HepG2 (cell line): ENCODE results near the gene LDHAL6B. TPM values are rescaled to one million over a fixed set of nuclear protein-coding genes. Genes with fewer than 3 reads are reported as not detected.

Experiments
- KDM6A ChIP-seq: IDR thresholded peaks from 2 replicates; pipeline ENCODE4 v1.6.1; 2016; ENCODE audit warnings: low read depth
- KLF16 ChIP-seq, 2 experiments: sonication (generic) in 1 of 2; formaldehyde crosslinking in 1 of 2; IDR thresholded peaks; 2 replicates each; pipeline versions ENCODE4 v1.6.1 to v1.8.0; 2016 to 2023; ENCODE audit warnings: missing genetic modification reagents in 2 of 2, missing compliant biosample characterization in 1 of 2
- NPAS2 ChIP-seq: sonication (generic); formaldehyde crosslinking; IDR thresholded peaks from 2 replicates; pipeline ENCODE4 v1.8.0; 2022; ENCODE audit warnings: mild to moderate bottlenecking, missing genetic modification reagents, borderline replicate concordance
- polyA plus RNA-seq, 8 experiments: library from polyadenylated mRNA; depleted of rRNA in 3 of 8; stranded (reverse) in 7 of 8; unstranded in 1 of 8; fragments of >200 nt; fragmentation: Illumina TruSeq in 4 of 8; extraction: Trizol in 4 of 8; gene quantifications; 2 replicates each; pipeline versions ENCODE4 v1.2.1 to v1.2.3, GENCODE V29; 2011 to 2016; ENCODE audit warnings: low read depth in 4 of 8, missing spikeins in 1 of 8, mixed read lengths in 1 of 8; ENCODE audit not compliant: insufficient read depth in 1 of 8
- total RNA-seq, 5 experiments: library from RNA; depleted of rRNA; stranded (reverse); fragments of >200 nt; fragmentation: Illumina TruSeq; extraction: Trizol; gene quantifications; 2 replicates each; pipeline ENCODE4 v1.2.3, GENCODE V29; 2016; ENCODE audit warnings: low read depth in 1 of 5
- TF ChIP-seq, protein P1 (sequence below), 2 experiments: fragments of 450-650 bp in 1 of 2; sonication (generic) in 1 of 2; formaldehyde crosslinking in 1 of 2; IDR thresholded peaks; 2 replicates each; pipeline versions ENCODE4 v1.6.1 to v1.8.0; 2016 to 2022; ENCODE audit warnings: antibody characterized with exemption in 1 of 2, mild to moderate bottlenecking in 1 of 2, missing genetic modification reagents in 1 of 2
- TF ChIP-seq, protein P2 (sequence below): sonication (generic); formaldehyde crosslinking; IDR thresholded peaks from 2 replicates; pipeline ENCODE4 v1.5.1; 2020; ENCODE audit warnings: missing genetic modification reagents, mild to moderate bottlenecking, borderline replicate concordance
- TF ChIP-seq, protein P3 (sequence below): sonication (generic); formaldehyde crosslinking; IDR thresholded peaks from 2 replicates; pipeline ENCODE4 v1.5.0; 2020; ENCODE audit warnings: mild to moderate bottlenecking, missing genetic modification reagents
- TF ChIP-seq, protein P4 (sequence below): sonication (generic); formaldehyde crosslinking; IDR thresholded peaks from 2 replicates; pipeline ENCODE4 v1.5.1; 2020; ENCODE audit warnings: mild to moderate bottlenecking, missing genetic modification reagents

Gene LDHAL6B
- total and polyA plus RNA-seq, 2 of the 13 experiments (the other 11 are each of a cell fraction or from before 2014, with no cell fraction given): not detected

DNA sequence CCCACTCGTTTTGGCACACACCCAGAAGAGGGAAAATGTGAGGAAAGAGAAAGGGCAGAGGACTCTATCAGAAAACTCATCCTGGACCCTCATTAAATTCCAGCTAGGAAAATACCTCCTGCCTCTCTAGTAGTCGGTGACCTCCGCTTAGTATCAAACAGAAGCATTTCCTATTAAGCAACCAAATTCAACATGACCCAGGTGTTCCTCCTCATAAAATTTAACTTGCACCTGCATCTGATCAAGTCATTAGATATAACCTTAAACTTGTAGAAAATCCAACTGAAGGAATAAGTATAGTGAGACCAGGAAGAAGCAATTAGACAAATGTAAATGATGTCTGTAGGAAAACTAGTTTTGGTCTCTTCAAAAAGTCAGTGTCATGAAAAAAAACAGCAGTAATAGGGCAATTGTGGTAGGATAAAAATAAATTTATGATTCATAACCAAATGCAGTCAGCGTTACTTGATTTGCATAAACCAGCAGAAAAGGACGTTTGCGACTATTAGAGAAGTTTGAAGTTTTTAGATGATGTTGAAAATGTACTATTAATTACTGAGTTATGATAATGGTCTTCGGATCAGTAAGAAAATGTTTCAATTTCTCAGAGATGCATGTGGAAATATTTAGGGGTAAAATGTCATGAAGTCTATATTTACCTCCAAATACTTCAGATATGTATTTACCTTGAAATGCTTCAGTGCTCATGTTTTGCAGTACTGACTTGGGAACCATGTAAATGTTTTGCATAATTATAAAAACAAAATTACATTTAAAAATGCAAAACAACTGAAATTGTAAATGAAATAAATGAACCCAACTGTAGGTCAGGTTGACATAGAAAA is 44.6 kb downstream of the LDHAL6B start (continued):
- TF ChIP-seq, protein P1, sequence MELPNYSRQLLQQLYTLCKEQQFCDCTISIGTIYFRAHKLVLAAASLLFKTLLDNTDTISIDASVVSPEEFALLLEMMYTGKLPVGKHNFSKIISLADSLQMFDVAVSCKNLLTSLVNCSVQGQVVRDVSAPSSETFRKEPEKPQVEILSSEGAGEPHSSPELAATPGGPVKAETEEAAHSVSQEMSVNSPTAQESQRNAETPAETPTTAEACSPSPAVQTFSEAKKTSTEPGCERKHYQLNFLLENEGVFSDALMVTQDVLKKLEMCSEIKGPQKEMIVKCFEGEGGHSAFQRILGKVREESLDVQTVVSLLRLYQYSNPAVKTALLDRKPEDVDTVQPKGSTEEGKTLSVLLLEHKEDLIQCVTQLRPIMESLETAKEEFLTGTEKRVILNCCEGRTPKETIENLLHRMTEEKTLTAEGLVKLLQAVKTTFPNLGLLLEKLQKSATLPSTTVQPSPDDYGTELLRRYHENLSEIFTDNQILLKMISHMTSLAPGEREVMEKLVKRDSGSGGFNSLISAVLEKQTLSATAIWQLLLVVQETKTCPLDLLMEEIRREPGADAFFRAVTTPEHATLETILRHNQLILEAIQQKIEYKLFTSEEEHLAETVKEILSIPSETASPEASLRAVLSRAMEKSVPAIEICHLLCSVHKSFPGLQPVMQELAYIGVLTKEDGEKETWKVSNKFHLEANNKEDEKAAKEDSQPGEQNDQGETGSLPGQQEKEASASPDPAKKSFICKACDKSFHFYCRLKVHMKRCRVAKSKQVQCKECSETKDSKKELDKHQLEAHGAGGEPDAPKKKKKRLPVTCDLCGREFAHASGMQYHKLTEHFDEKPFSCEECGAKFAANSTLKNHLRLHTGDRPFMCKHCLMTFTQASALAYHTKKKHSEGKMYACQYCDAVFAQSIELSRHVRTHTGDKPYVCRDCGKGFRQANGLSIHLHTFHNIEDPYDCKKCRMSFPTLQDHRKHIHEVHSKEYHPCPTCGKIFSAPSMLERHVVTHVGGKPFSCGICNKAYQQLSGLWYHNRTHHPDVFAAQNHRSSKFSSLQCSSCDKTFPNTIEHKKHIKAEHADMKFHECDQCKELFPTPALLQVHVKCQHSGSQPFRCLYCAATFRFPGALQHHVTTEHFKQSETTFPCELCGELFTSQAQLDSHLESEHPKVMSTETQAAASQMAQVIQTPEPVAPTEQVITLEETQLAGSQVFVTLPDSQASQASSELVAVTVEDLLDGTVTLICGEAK (IDR thresholded peaks at IDR 0.05): no peak
- TF ChIP-seq, protein P1 (CRISPR knock-in tag; IDR thresholded peaks at IDR 0.05): no peak
- TF ChIP-seq KLF16 (CRISPR knock-in tag; IDR thresholded peaks at IDR 0.05) (no peak), KDM6A (CRISPR knock-in tag) (no peak), NPAS2 (CRISPR knock-in tag) (no peak)
- TF ChIP-seq, protein P2, sequence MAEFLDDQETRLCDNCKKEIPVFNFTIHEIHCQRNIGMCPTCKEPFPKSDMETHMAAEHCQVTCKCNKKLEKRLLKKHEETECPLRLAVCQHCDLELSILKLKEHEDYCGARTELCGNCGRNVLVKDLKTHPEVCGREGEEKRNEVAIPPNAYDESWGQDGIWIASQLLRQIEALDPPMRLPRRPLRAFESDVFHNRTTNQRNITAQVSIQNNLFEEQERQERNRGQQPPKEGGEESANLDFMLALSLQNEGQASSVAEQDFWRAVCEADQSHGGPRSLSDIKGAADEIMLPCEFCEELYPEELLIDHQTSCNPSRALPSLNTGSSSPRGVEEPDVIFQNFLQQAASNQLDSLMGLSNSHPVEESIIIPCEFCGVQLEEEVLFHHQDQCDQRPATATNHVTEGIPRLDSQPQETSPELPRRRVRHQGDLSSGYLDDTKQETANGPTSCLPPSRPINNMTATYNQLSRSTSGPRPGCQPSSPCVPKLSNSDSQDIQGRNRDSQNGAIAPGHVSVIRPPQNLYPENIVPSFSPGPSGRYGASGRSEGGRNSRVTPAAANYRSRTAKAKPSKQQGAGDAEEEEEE (CRISPR knock-in tag): no peak
- TF ChIP-seq, protein P3, sequence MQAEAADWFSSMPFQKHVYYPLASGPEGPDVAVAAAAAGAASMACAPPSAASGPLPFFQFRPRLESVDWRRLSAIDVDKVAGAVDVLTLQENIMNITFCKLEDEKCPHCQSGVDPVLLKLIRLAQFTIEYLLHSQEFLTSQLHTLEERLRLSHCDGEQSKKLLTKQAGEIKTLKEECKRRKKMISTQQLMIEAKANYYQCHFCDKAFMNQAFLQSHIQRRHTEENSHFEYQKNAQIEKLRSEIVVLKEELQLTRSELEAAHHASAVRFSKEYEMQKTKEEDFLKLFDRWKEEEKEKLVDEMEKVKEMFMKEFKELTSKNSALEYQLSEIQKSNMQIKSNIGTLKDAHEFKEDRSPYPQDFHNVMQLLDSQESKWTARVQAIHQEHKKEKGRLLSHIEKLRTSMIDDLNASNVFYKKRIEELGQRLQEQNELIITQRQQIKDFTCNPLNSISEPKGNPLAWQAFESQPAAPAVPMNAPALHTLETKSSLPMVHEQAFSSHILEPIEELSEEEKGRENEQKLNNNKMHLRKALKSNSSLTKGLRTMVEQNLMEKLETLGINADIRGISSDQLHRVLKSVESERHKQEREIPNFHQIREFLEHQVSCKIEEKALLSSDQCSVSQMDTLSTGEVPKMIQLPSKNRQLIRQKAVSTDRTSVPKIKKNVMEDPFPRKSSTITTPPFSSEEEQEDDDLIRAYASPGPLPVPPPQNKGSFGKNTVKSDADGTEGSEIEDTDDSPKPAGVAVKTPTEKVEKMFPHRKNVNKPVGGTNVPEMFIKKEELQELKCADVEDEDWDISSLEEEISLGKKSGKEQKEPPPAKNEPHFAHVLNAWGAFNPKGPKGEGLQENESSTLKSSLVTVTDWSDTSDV: no peak
- TF ChIP-seq, protein P4, sequence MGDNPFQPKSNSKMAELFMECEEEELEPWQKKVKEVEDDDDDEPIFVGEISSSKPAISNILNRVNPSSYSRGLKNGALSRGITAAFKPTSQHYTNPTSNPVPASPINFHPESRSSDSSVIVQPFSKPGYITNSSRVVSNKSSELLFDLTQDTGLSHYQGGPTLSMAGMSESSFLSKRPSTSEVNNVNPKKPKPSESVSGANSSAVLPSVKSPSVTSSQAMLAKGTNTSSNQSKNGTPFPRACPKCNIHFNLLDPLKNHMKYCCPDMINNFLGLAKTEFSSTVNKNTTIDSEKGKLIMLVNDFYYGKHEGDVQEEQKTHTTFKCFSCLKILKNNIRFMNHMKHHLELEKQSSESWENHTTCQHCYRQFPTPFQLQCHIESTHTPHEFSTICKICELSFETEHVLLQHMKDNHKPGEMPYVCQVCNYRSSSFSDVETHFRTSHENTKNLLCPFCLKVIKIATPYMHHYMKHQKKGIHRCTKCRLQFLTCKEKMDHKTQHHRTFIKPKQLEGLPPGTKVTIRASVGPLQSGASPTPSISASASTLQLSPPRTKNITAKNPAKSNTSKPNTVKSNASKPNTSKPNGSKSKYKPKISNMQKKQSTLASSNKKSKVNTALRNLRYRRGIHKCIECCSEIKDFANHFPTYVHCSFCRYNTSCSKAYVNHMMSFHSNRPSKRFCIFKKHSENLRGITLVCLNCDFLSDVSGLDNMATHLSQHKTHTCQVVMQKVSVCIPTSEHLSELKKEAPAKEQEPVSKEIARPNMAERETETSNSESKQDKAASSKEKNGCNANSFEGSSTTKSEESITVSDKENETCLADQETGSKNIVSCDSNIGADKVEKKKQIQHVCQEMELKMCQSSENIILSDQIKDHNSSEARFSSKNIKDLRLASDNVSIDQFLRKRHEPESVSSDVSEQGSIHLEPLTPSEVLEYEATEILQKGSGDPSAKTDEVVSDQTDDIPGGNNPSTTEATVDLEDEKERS (CRISPR knock-in tag): no peak
